Sigmoid colon (tissue), 4 donors: ENCODE results near the gene DGLUCY.

Source experiments
- EP300 ChIP-seq, 4 donors: sonication (generic); formaldehyde crosslinking; IDR thresholded peaks; one replicate each; pipeline ENCODE4 v1.6.1; 2017; ENCODE audit warnings: antibody characterized with exemption in 4 of 4
- POLR2A ChIP-seq, 2 donors: fragments of 450-650 bp; IDR thresholded peaks; one replicate each; pipeline ENCODE4 v1.6.1; 2016; ENCODE audit warnings: antibody characterized with exemption in 2 of 2, mild to moderate bottlenecking in 2 of 2, moderate library complexity in 2 of 2
- POLR2AphosphoS5 ChIP-seq, 4 donors: sonication (generic); formaldehyde crosslinking; IDR thresholded peaks; one replicate each; pipeline ENCODE4 v1.6.1; 2017; ENCODE audit warnings: antibody characterized with exemption in 4 of 4
- TF ChIP-seq, protein P1 (sequence below), 4 experiments: fragments of 450-650 bp in 3 of 4; fragments of 200-600 bp in 1 of 4; IDR thresholded peaks; one replicate each; pipeline ENCODE4 v1.5.1; 2016 to 2019; ENCODE audit warnings: antibody characterized with exemption in 4 of 4, mild to moderate bottlenecking in 3 of 4, moderate library complexity in 2 of 4

DNA sequence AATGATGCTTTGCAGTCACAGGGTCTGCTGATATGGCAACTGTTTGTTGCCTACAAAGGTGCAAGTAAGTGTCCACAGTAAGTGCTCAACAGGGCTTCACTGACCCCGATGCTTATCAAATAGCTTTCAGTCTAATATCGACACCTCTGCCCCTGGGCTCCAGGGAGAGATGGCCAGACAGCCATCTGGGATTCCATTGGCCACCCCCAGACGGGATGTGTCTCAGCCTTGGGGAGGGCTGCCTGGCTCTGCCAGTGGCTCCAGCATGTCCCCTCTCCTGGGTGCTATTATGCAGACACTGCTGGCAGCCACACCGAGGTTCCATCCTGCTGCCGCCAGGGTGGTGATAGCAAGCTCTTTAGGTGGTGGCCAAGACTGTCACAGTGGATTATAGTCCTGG, 57.4 kb downstream of the DGLUCY start:
- TF ChIP-seq, protein P1, sequence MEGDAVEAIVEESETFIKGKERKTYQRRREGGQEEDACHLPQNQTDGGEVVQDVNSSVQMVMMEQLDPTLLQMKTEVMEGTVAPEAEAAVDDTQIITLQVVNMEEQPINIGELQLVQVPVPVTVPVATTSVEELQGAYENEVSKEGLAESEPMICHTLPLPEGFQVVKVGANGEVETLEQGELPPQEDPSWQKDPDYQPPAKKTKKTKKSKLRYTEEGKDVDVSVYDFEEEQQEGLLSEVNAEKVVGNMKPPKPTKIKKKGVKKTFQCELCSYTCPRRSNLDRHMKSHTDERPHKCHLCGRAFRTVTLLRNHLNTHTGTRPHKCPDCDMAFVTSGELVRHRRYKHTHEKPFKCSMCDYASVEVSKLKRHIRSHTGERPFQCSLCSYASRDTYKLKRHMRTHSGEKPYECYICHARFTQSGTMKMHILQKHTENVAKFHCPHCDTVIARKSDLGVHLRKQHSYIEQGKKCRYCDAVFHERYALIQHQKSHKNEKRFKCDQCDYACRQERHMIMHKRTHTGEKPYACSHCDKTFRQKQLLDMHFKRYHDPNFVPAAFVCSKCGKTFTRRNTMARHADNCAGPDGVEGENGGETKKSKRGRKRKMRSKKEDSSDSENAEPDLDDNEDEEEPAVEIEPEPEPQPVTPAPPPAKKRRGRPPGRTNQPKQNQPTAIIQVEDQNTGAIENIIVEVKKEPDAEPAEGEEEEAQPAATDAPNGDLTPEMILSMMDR (IDR thresholded peaks at IDR 0.05) = no peak
- TF ChIP-seq POLR2A (IDR thresholded peaks at IDR 0.05) = no peak
- TF ChIP-seq POLR2AphosphoS5 (IDR thresholded peaks at IDR 0.05) = no peak
- no peak for TF ChIP-seq EP300 (IDR thresholded peaks at IDR 0.05)
